NCI-H1694 (cell line): Measurements from ENCODE around the gene MS4A18.

Source experiments
- DNase-seq: peaks from one replicate; lab custom pipeline; 2025; lab: John Stamatoyannopoulos, UW

MS4A18 gene

GRCh38 chr11:60766547-60766946, 42.0 kb downstream of the MS4A18 start:
- no peak for DNase-seq

DNA sequence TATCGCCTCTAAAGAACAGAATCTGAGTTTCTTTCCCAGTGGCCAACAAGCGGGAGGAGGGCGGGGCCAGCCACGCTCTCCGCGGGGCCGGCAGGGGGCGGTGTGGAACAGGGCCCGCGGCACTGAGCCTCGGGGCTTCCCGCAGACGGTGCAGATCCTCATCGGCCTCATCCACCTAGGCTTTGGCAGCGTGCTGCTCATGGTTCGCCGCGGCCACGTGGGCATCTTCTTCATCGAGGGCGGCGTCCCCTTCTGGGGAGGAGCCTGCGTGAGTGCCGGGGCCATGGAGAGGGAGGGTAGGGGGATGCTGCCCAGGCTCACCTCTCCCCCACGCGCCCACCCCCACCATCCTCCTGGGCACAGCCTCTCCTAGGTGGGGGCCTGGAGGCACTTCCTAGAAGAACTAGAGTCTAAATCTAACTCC, 42.9 kb downstream of the MS4A18 start:
- no peak for DNase-seq

- DNase-seq, result no peak
These were observed 43.7 kb downstream of the MS4A18 start for GRCh38 chr11:60768202-60768601.

DNA sequence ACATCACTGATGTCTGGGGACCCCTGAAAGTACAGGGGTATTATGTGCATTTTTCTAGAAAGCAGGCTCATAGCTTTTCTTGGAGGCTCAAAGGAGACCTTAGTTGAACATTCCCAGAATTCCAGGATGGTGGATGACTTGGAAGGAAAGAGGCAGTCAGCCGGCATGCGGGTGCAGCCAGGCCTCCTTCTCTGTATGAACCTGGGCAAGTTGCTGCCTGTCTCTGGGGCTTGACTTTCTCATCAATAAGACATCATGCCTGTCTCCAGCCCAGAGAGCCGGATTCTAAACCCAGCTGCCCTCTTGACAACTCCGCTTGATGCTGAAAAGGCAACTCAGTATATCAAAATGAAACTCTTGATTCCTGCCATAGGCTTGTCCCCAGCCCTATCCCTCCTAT, 44.8 kb downstream of the MS4A18 start:
- no peak for DNase-seq

DNA sequence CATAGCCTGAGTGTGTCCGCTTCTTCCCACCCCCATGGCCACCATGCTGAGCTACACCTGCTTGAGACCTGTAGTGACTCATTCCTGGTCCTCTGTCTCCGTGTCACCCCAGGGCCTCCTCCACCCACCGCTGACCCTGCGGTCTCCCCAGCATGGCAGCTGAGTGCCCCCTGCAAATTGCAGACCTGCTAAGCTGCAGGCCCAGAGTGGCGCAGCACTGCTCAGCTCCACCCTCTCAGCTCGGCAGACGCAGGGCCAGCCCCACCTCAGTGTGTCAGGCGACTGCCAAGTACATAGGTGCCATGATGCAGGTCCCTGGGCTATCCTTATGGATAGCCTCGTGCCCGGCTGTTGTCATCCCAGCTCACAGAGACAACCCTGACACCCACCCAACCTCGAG, 45.3 kb downstream of the MS4A18 start:
- DNase-seq, result no peak

DNA sequence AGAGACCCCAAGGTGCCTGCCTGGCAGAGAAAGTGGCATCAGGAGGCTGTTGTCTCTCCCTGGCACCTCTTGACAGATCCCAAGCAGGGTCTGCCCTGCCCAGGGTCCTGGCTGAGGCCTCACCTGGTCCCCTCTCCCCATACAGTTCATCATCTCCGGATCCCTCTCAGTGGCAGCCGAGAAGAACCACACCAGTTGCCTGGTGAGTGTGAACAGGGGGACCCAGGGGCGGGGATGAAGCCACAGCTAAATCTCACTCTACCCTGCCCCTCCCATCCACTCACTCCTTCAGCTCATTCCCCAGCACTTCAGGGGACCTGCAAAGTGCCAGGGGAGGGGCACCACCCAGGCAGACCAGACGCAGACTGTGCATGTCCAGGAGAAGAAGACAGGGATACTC, 46.6 kb downstream of the MS4A18 start:
- DNase-seq, result no peak

DNA sequence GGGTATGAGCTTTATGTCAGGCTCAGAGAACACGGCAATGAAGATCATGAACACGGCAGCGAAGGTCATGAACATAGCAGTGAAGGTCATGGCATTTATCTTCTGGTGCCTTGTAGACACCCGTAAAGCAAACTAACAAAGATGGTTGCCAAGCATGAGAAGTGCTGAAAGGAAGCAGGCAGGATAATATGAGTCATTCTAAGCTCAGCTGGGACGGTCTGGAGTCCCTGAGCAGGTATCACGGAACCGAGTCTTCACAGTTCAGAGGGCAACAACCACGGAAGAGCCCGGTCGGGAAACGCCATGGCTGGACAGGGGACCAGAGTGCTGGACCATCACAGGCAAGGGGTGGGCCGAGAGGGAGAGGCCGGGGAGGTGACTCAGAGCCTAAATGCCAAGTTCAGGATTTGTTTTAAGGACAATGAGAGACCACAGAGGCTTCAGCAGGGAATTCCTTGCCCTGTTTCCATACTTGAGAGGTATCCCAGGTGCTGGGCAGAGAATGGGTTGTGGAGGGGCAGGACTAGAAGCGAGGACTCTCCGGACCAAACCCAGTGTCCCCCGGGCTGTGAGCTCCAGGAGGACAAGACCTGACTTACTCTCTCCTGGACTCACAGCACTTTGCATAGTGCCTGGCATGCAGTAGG, 47.5 kb downstream of the MS4A18 start:
- no peak for DNase-seq

DNA sequence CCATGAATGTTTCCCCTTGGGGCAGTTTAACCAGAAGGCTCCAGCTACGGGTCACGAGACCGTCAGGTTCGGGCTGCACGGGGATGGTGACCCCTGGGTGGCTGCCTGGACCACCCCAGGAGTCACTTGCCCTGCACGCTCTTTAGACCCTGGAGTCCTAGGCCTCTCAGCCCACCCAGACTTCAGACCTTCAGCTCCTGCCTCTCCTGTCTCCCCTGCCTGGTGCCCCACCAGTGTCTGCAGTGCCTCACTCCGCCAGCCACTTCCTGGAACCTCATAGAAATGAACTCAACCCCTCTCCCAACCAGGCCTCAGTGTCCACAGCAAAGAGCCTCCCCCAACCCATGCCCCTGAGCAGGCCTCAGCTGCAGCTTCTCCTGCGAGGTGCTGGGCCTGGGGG, 48.1 kb downstream of the MS4A18 start:
- no peak for DNase-seq

- DNase-seq, result no peak
These were observed 50.2 kb downstream of the MS4A18 start for GRCh38 chr11:60774726-60775125.

- DNase-seq, result peak; percentile 89
These were observed 51.0 kb downstream of the MS4A18 start for GRCh38 chr11:60775420-60775961.

GRCh38 chr11:60776167-60776566, 51.6 kb downstream of the MS4A18 start:
- DNase-seq, result no peak

GRCh38 chr11:60777106-60777505, 52.6 kb downstream of the MS4A18 start:
- no peak for DNase-seq

DNA sequence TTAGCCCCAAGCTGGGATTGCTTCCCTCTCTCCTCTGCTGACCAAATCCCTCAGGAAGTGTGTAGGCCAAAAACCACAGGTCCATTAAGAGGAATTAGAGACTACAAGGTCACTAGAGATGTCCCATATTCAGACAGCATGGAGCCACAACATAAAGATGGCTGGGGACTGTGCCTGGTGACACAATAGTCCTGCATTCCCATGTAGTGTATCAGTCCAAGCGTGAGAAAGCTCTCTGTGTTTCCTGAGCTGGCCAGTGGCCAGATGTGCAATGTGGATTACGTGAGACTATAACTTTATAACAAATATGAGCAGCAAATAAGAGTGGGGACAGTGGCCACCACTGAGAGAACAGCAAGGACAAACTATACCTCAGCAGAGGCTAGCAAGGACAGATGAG, 53.1 kb downstream of the MS4A18 start:
- DNase-seq, result no peak

GRCh38 chr11:60780065-60780464, 55.5 kb downstream of the MS4A18 start:
- no peak for DNase-seq

GRCh38 chr11:60780774-60781173, 56.3 kb downstream of the MS4A18 start:
- no peak for DNase-seq

GRCh38 chr11:60781286-60781980, 56.9 kb downstream of the MS4A18 start:
- no peak for DNase-seq

DNA sequence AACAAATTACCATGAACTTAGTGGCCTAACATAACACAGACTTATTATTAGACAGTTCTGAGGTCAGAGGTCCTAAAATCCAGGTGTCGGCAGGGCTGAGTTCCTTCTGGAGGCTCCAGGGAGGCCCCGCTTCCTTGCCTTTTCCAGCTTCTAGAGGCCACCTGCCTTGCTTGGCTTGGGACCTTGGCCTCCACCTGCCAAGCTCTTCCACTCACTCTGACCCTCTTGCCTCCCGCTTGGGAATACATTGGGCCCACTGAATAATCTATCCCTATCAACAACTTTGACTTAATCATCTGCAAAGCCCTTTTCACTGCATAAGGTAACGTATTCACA, 57.4 kb downstream of the MS4A18 start:
- DNase-seq, result no peak

DNA sequence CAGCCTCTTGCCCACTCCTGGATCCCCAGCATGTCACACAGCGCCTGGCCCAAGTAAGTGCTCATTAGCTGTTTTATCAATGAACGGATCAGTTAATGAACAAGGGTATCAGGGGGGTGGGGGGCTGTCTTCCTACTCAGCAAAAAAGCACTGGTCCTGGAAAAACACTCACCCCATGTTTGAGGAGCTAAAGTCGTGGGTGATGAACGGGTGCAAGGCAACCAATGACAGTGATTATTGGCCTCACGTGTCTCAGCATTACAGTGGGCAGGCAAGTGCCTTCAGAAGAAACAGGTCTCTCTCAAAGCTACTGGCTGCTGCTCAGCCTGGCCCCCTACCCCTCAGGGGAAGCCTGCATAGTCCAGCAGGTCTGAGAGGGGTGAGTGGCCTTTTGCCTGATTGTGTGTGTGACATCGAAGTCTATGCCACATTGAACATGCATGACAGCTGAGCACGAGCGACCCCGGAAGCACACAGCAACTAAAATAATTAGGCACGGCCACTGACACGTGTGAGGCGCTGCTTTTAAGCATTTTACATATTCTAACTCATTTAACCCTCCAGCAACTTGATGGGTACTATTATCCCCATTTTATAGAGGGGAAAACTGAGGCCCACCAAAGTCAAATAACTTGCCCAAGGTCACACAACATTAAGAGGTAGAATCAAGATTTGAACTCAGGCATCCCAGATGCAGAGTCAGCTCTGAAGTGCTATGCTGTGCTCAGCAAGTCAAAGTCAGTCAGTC, 58.0 kb downstream of the MS4A18 start:
- DNase-seq, result no peak

DNA sequence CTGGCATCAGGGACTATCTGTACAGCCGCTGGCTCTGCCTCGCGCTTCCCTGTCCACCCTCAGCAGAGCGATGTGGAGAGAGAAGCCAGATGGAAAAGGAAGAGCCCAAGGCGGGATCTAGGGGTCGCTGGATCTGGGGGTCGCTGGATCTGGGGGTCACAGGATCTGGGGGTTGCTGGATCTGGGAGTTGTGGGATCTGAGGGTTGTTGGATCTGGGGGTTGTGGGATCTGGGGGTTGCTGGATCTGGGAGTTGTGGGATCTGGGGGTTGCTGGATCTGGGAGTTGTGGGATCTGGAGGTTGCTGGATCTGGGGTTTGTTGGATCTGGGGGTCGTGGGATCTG, 58.6 kb downstream of the MS4A18 start:
- DNase-seq, result no peak

DNA sequence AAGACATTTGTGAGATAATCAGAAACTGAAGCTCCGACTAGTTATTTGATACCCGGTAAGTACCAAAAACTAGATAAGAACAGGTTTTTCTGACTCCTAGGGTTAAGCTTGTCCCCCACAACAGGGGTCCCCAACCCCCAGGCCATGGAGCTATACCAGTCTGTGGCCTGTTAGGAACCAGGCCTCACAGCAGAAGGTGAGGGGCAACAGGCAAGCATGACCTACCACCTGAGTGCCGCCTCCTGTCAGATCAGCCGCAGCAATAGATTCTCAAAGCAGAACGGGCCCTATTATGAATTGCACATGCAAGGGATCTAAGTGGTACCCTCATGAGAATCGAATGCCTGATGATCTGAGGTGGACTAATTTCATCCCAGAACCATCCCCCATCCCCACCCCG, 59.4 kb downstream of the MS4A18 start:
- no peak for DNase-seq

DNA sequence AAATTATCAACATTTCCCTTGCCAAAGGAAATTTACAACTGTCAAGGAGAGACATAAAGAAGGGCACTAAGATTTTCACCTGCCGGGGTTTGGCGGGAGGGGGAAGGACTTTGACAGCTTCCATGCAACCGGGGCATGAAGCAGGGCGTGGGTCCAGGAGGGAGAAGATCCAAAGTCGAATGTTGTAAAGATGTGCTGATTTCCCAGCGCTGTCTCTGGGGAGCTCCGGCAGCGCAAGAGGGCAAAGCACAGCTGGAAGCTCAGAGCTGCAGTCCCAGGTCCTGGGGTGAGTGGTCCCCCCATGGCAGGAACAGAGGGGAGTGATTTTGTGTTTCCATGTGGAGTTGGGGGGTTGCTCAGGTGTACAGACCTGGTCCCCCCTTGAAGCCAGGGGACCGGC, 60.6 kb downstream of the MS4A18 start, which contains the start of gene MS4A10:
MS4A10 (plus strand) TSS at position 198 of the 400 bp plus-strand sequence. CDS start 5,003 bp downstream, outside the sequence.
- no peak for DNase-seq

DNA sequence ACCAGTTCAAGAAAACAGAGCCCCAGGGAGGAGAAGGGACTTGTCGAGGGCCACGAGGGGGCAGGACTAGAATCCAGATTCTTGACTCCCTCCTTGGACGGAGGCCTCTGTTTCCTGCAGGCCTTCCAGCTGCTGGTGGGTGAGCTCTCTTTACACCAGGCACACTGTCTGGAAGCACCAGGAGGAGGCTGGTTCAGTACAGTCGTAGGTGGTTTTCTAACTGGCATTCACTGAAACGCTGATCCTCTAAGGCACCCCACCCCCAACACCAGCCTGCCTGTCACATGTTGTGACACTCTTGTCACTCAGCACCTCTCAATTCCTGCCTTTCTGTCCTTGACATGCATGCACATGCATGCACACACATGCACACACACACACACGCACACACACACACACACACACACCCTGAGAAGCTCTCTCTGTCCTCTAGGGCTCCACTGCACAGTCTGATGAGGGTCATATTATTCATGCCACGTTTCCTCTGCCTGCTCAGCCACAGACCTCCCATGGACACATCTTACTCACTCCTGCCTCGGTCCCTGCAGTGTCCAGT, 61.4 kb downstream of the MS4A18 start:
- DNase-seq, result peak; percentile 33
